ENCODE data around the gene PIWIL1.

Gene PIWIL1

GRCh38 chr12:130396667-130397066, 59.0 kb downstream of the PIWIL1 start:
- Histone ChIP-seq H3K9ac (ENCODE audit: low read length) (no peak overlapping the region), H3F3A (ENCODE audit: insufficient read depth, low read length) (no peaks in the 10 kb centered on the region), H3K4me1 (ENCODE audit: insufficient read depth, low read length, severe bottlenecking) (no peaks in the 10 kb centered on the region), H3K9me2 (ENCODE audit: low read depth, low read length) (no peaks in the 10 kb centered on the region), H3K4me2 (ENCODE audit: low read length) (no peak overlapping the region), H3K4me3 (ENCODE audit: low read depth, low read length, poor library complexity, severe bottlenecking) (no peak overlapping the region), H2AFZ (ENCODE audit: low read length) (no peak overlapping the region), H3K27ac (ENCODE audit: low read depth, low read length, poor library complexity, severe bottlenecking) (no peak overlapping the region), H3K9me3 (ENCODE audit: low read length) (no peaks in the 10 kb centered on the region), H3K79me2 (ENCODE audit: insufficient read depth, low read length) (no peaks in the 10 kb centered on the region), H3K27me3 (ENCODE audit: insufficient read depth, low read length) (no peaks in the 10 kb centered on the region), H3K36me3 (ENCODE audit: insufficient read depth, low read length) (no peaks in the 10 kb centered on the region), H4K20me1 (ENCODE audit: insufficient read depth, low read length) (no peaks in the 10 kb centered on the region)
- no peak for TF ChIP-seq CTCF (IDR thresholded peaks at IDR 0.05; ENCODE audit: low read length)
- no peak for TF ChIP-seq EZH2 (IDR thresholded peaks at IDR 0.05; ENCODE audit: borderline replicate concordance, low read length)

GRCh38 chr12:130398100-130398848, 60.6 kb downstream of the PIWIL1 start:
- Histone ChIP-seq H3K27me3 (ENCODE audit: insufficient read depth, low read length) (no peaks in the 10 kb centered on the region), H3K9me2 (ENCODE audit: low read depth, low read length) (no peaks in the 10 kb centered on the region), H3K36me3 (ENCODE audit: insufficient read depth, low read length) (no peaks in the 10 kb centered on the region), H3F3A (ENCODE audit: insufficient read depth, low read length) (no peaks in the 10 kb centered on the region), H3K4me2 (ENCODE audit: low read length) (no peak overlapping the region), H3K4me1 (ENCODE audit: insufficient read depth, low read length, severe bottlenecking) (no peaks in the 10 kb centered on the region), H3K9me3 (ENCODE audit: low read length) (no peaks in the 10 kb centered on the region), H2AFZ (ENCODE audit: low read length) (no peak overlapping the region), H3K9ac (ENCODE audit: low read length) (no peak overlapping the region), H4K20me1 (ENCODE audit: insufficient read depth, low read length) (no peaks in the 10 kb centered on the region), H3K79me2 (ENCODE audit: insufficient read depth, low read length) (no peaks in the 10 kb centered on the region), H3K4me3 (ENCODE audit: low read depth, low read length, poor library complexity, severe bottlenecking) (no peak overlapping the region), H3K27ac (ENCODE audit: low read depth, low read length, poor library complexity, severe bottlenecking) (no peak overlapping the region)
- no peak for TF ChIP-seq EZH2 (IDR thresholded peaks at IDR 0.05; ENCODE audit: borderline replicate concordance, low read length)
- TF ChIP-seq CTCF (IDR thresholded peaks at IDR 0.05; ENCODE audit: low read length), result no peak

DNA sequence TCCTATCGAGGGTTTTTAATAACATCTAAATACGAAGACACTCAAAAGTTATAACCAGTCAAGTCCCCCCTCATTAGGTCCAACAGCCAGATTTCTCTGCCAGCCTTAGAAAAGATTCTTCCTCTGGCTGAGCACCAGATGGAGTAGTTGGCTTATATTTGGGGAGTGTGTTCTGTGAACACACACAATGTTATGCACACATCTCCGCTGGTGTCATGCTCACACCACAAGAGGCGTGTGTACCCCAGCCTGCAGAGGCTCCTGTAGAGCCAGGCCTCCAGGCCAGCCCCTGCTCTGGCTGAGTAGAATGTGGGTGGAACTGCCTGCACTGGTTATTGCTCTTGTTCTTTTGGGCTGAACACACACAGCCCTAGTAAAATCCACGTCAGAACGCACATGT, 64.0 kb downstream of the PIWIL1 start:
- Histone ChIP-seq H3K27me3 (ENCODE audit: insufficient read depth, low read length) (no peaks in the 10 kb centered on the region), H3K9me2 (ENCODE audit: low read depth, low read length) (no peaks in the 10 kb centered on the region), H3K27ac (ENCODE audit: low read depth, low read length, poor library complexity, severe bottlenecking) (no peak overlapping the region), H3F3A (ENCODE audit: insufficient read depth, low read length) (no peaks in the 10 kb centered on the region), H3K79me2 (ENCODE audit: insufficient read depth, low read length) (no peaks in the 10 kb centered on the region), H4K20me1 (ENCODE audit: insufficient read depth, low read length) (no peaks in the 10 kb centered on the region), H3K4me2 (ENCODE audit: low read length) (no peak overlapping the region), H3K4me3 (ENCODE audit: low read depth, low read length, poor library complexity, severe bottlenecking) (no peak overlapping the region), H3K9me3 (ENCODE audit: low read length) (no peaks in the 10 kb centered on the region), H3K4me1 (ENCODE audit: insufficient read depth, low read length, severe bottlenecking) (no peaks in the 10 kb centered on the region), H2AFZ (ENCODE audit: low read length) (no peak overlapping the region), H3K36me3 (ENCODE audit: insufficient read depth, low read length) (no peaks in the 10 kb centered on the region), H3K9ac (ENCODE audit: low read length) (no peak overlapping the region)
- TF ChIP-seq CTCF (IDR thresholded peaks at IDR 0.05; ENCODE audit: low read length) (peak; percentile 16; the same call in 1 of the 2 replicates), EZH2 (IDR thresholded peaks at IDR 0.05; ENCODE audit: borderline replicate concordance, low read length) (no peak)
